CD4-positive, CD25-positive, alpha-beta regulatory T cell (primary cell): ENCODE measurements around the gene RAPGEF5. TPM values are rescaled to one million over a fixed set of nuclear protein-coding genes. Genes with fewer than 3 reads are reported as not detected.

Source experiments
- ATAC-seq, 2 donors: fragments of 150-1000 bp; cut with Tn5 transposase; one replicate each; pipeline ENCODE4 v1.10.0; 2021; ENCODE audit warnings: low read depth in 2 of 2, moderate number of reproducible peaks in 2 of 2, moderate library complexity in 1 of 2
- DNase-seq, 3 donors: peaks; one replicate each; pipeline versions ENCODE4 v3.0.0 to v3.0.0-alpha.2; 2012 to 2022; ENCODE audit warnings: mixed read lengths in 1 of 3
- H3K27ac ChIP-seq: one replicate; pipeline ENCODE4 v1.7.0; 2013; ENCODE audit warnings: mild to moderate bottlenecking, low read length; ENCODE audit not compliant: insufficient read depth, poor library complexity, severe bottlenecking
- H3K27me3 ChIP-seq: one replicate; pipeline ENCODE4 v1.7.0; 2013; ENCODE audit warnings: low read length; ENCODE audit not compliant: control insufficient read depth, insufficient read depth
- H3K36me3 ChIP-seq: one replicate; pipeline ENCODE4 v1.7.0; 2013; ENCODE audit warnings: mild to moderate bottlenecking, low read length, moderate library complexity; ENCODE audit not compliant: control insufficient read depth, insufficient read depth
- H3K4me1 ChIP-seq: 2 replicates; pipeline ENCODE4 v1.7.0; 2013; ENCODE audit warnings: mild to moderate bottlenecking, low read length; ENCODE audit not compliant: insufficient read depth, control insufficient read depth, poor library complexity, severe bottlenecking
- H3K4me3 ChIP-seq: one replicate; pipeline ENCODE4 v1.7.0; 2013; ENCODE audit warnings: low read depth, mild to moderate bottlenecking, low read length, moderate library complexity
- H3K9me3 ChIP-seq, 2 experiments: 1 replicate in 1 of 2; 2 replicates in 1 of 2; pipeline ENCODE4 v1.7.0; 2013; ENCODE audit warnings: low read length in 2 of 2, mild to moderate bottlenecking in 1 of 2, moderate library complexity in 1 of 2; ENCODE audit not compliant: control insufficient read depth in 2 of 2
- H3K27ac Mint-ChIP-seq, 3 donors: one replicate each; pipeline ENCODE4 v1.8.0; 2020 to 2022; ENCODE audit warnings: mild to moderate bottlenecking in 3 of 3, mixed read lengths in 3 of 3, moderate library complexity in 2 of 3
- H3K27me3 Mint-ChIP-seq: one replicate; pipeline ENCODE4 v1.8.0; 2022; ENCODE audit warnings: mild to moderate bottlenecking, mixed read lengths
- H3K36me3 Mint-ChIP-seq: one replicate; pipeline ENCODE4 v1.8.0; 2020; ENCODE audit warnings: mixed read lengths
- H3K4me1 Mint-ChIP-seq, 4 donors: one replicate each; pipeline ENCODE4 v1.8.0; 2020 to 2022; ENCODE audit warnings: mixed read lengths in 4 of 4, mild to moderate bottlenecking in 1 of 4
- H3K4me3 Mint-ChIP-seq, 4 donors: one replicate each; pipeline ENCODE4 v1.8.0; 2020 to 2022; ENCODE audit warnings: mild to moderate bottlenecking in 4 of 4, mixed read lengths in 4 of 4, moderate library complexity in 3 of 4
- H3K9me3 Mint-ChIP-seq, 7 donors: one replicate each; pipeline ENCODE4 v1.8.0; 2020 to 2022; ENCODE audit warnings: mixed read lengths in 7 of 7, mild to moderate bottlenecking in 3 of 7, moderate library complexity in 2 of 7
- polyA plus RNA-seq, 4 donors: library from polyadenylated mRNA; unstranded; fragments of 300-500 nt; fragmentation: Illumina TruSeq; gene quantifications; one replicate each; pipeline ENCODE4 v1.2.3, GENCODE V29; 2021
- total RNA-seq: library from RNA; stranded (reverse); gene quantifications from one replicate; pipeline ENCODE4 v1.2.3, GENCODE V29; 2022

The RAPGEF5 gene
- total and polyA plus RNA-seq, 5 donors from 2014 or later, result not detected

DNA sequence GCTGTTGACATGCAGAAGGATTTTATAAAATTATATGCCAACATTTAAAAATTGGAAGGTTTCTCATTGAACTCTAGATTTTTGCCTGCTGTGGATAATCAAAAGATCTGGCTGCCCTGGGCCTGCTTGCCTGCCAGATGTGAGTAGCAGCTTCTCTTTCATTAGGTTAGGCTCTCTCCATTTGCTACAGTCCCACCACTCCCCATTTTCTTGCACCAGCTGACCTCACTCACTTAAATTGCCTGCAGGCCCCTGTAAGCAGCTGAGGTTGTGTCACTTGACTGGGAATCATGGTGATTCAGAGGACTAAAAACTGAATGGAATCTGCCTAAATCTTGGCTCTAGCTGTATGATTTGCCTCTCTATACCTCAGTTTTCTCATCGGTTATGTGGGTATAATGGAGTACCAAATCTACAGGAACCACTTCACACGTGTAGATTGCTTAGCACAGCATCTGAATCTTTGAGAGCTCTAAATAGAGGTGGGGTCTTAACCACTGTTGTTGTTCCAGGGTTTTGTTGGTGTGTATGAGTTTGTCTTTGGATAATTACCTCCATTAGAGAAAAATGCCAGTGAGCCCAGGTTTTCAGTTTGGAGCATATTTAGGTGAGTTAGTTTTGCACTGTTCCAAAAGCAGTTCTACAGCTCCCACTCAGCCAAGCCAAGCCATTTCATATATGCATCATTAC is 18.6 kb upstream of the RAPGEF5 start:
- H3K27ac ChIP-seq, result no peak overlapping the region
- Mint-ChIP-seq H3K27ac (no peak overlapping the region), H3K27me3 (peaks cover 6% of the 10 kb centered on the region), H3K4me1 (no peaks in the 10 kb centered on the region), H3K9me3 (peaks cover 0 to 2% (median 0%) of the 10 kb centered on the region in 7 donors), H3K4me3 (no peak overlapping the region), H3K36me3 (no peaks in the 10 kb centered on the region)
- H3K4me3 ChIP-seq, result no peak overlapping the region
- H3K27me3 ChIP-seq, result no peaks in the 10 kb centered on the region
- no peak for DNase-seq
- H3K4me1 ChIP-seq, result no peaks in the 10 kb centered on the region
- no peaks in the 10 kb centered on the region for H3K9me3 ChIP-seq
- no peaks in the 10 kb centered on the region for H3K36me3 ChIP-seq
- ATAC-seq, result no peak

DNA sequence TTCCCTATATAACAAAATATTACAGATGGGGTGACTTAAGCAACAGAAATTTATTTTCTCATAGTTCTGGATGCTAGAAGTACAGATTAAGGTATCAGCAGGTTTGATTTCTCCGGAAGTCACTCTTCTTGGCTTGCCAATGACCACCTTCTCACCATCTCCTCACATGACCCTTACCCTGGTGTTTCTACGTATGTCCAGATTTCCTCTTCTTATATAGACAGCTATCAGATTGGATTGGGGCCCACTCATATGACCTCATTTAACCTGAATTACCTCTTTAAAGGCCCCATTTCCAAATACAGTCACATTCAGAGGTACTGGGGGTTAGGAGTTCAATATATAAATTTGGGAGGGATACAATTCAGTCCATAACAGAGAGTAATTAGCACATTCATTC is 17.0 kb upstream of the RAPGEF5 start:
- H3K9me3 ChIP-seq, result no peaks in the 10 kb centered on the region
- Mint-ChIP-seq H3K4me3 (no peak overlapping the region), H3K36me3 (no peaks in the 10 kb centered on the region), H3K9me3 (peaks cover 0 to 2% (median 0%) of the 10 kb centered on the region in 7 donors), H3K27ac (no peak overlapping the region), H3K27me3 (peaks cover 6% of the 10 kb centered on the region), H3K4me1 (no peaks in the 10 kb centered on the region)
- ATAC-seq (no peak), DNase-seq (no peak)
- H3K4me3 ChIP-seq, result no peak overlapping the region
- H3K4me1 ChIP-seq, result no peaks in the 10 kb centered on the region
- H3K27ac ChIP-seq, result no peak overlapping the region
- H3K36me3 ChIP-seq, result no peaks in the 10 kb centered on the region
- H3K27me3 ChIP-seq, result no peaks in the 10 kb centered on the region

DNA sequence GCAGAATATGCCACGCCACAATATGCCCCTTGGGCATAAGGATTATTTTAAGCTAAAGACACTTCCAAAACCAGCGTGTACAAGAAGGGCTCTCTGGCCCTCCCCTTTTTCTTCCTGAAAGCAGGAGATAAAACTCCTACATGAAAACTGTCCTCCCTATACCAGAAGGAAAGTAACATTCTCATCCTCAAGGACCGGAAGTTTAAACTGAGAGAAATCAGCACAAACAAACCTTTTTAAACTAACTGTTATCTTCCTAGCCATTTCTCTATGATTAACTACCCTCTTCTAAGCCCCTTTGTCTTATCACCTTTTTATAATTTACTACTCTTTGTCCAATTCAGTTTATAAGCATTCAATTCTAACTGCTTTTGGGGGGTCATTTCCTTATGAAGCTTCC is 16.4 kb upstream of the RAPGEF5 start:
- Mint-ChIP-seq H3K27ac (no peak overlapping the region), H3K9me3 (peaks cover 0 to 2% (median 0%) of the 10 kb centered on the region in 7 donors), H3K4me3 (no peak overlapping the region), H3K27me3 (peaks cover 6% of the 10 kb centered on the region), H3K36me3 (no peaks in the 10 kb centered on the region), H3K4me1 (no peaks in the 10 kb centered on the region)
- no peak overlapping the region for H3K27ac ChIP-seq
- H3K4me3 ChIP-seq, result no peak overlapping the region
- H3K27me3 ChIP-seq, result no peaks in the 10 kb centered on the region
- no peaks in the 10 kb centered on the region for H3K4me1 ChIP-seq
- ATAC-seq (no peak), DNase-seq (no peak)
- no peaks in the 10 kb centered on the region for H3K9me3 ChIP-seq
- no peaks in the 10 kb centered on the region for H3K36me3 ChIP-seq

DNA sequence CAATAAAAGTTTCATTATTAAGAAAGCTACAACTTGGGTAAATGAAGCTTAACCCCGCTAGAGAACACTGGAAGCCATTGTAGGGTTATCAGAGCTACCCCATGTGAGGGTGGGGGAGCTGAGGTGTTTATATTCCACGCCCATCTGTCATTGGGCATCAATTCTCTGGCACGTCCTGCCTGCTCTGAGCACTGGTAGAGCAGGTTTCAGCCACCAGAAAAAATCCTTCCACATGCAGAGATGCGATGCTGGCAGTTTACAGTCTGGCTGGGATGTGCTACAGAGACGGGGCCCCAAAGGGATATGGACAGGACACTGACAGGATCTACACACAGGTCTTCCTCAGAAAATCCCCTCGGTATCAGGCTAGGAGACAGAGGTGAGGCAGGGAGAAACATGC is 15.9 kb upstream of the RAPGEF5 start:
- Histone ChIP-seq H3K9me3 (no peaks in the 10 kb centered on the region), H3K4me3 (no peak overlapping the region), H3K27me3 (no peaks in the 10 kb centered on the region), H3K4me1 (no peaks in the 10 kb centered on the region), H3K27ac (no peak overlapping the region), H3K36me3 (no peaks in the 10 kb centered on the region)
- Mint-ChIP-seq H3K4me3 (no peak overlapping the region), H3K27ac (no peak overlapping the region), H3K9me3 (peaks cover 0 to 2% (median 0%) of the 10 kb centered on the region in 7 donors), H3K36me3 (no peaks in the 10 kb centered on the region), H3K27me3 (peaks cover 6% of the 10 kb centered on the region), H3K4me1 (no peaks in the 10 kb centered on the region)
- DNase-seq (no peak), ATAC-seq (no peak)

DNA sequence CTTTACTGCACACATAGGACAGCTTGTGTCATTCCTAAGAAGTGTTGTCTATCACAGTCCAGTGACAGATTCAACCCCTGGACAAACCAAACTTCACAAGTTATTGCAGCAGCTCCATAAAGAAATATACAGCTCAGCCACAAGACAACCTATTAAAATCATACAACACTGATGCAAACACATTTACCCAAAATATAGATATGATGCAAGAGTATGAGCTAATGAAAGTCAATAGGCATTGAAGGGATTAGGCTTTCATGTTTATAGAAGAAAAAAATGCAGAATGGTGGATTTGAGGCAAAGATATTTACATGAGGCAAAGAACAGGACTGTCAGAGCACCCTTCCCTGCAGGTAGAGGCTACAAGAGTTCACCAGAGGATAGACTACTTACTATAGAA is 14.9 kb upstream of the RAPGEF5 start:
- DNase-seq (no peak), ATAC-seq (no peak)
- Histone ChIP-seq H3K9me3 (no peaks in the 10 kb centered on the region), H3K27me3 (no peaks in the 10 kb centered on the region), H3K36me3 (no peaks in the 10 kb centered on the region), H3K4me1 (no peaks in the 10 kb centered on the region), H3K4me3 (no peak overlapping the region), H3K27ac (no peak overlapping the region)
- peaks cover 6% of the 10 kb centered on the region for H3K27me3 Mint-ChIP-seq
- no peak overlapping the region for H3K27ac Mint-ChIP-seq
- H3K9me3 Mint-ChIP-seq, result peaks cover 0 to 2% (median 0%) of the 10 kb centered on the region in 7 donors
- H3K4me1 Mint-ChIP-seq, result no peaks in the 10 kb centered on the region
- no peak overlapping the region for H3K4me3 Mint-ChIP-seq
- H3K36me3 Mint-ChIP-seq, result no peaks in the 10 kb centered on the region

DNA sequence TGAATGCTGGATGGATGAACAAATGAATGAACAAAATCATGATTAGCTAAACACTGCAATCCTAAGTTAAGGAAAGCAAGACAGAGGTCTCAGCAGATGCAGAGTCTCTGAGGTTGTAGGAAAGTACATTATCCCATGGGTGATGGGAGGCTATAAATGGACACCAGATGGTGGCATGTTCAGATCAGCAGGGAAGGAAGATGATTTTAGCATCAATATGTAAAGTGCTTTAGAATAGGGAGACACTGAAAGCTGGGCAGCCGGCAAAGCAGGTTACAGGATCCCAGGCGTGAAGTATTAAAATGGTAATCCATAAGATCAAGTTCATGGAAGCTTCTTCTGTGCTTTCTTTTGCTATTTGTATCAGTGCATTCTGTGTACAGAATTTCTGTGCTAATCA is 7.9 kb upstream of the RAPGEF5 start:
- H3K36me3 ChIP-seq, result no peaks in the 10 kb centered on the region
- no peak for ATAC-seq
- no peaks in the 10 kb centered on the region for H3K4me1 ChIP-seq
- Mint-ChIP-seq H3K27me3 (no peaks in the 10 kb centered on the region), H3K4me3 (no peak overlapping the region), H3K4me1 (no peaks in the 10 kb centered on the region), H3K9me3 (peaks cover 0 to 1% (median 0%) of the 10 kb centered on the region in 7 donors), H3K36me3 (no peaks in the 10 kb centered on the region), H3K27ac (no peak overlapping the region)
- no peak overlapping the region for H3K27ac ChIP-seq
- DNase-seq, result no peak
- no peaks in the 10 kb centered on the region for H3K9me3 ChIP-seq
- no peak overlapping the region for H3K4me3 ChIP-seq
- no peaks in the 10 kb centered on the region for H3K27me3 ChIP-seq

DNA sequence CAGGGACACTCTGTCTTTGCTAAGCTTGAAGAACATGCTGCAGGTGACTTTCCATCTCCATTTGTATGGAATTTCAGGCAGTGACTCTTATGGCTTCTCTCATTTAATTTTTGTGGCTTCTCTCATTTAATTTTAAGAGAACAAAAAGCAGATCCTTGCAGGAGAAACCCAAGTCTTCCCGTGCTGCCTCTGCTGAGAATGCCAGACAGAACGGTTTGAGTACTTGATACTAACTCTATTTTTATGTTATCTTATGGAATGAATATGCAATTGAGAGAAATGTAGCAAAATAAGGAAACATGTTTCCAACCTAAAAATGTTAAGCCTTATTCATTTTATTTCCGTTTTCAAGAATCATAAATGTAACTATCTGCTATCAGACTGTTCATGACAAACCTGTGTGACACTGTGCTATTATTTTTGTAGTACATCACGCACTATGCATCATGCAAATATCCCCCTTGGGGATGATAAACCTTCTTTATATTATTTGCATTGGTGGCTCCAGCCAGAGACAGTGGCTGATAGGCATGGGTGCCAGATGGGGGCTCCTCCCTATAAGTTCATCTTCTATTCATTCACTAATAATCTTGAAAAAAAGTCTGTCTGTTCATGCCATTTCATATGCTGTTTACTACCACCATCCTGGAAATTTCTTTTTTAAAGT is 6.9 kb upstream of the RAPGEF5 start:
- DNase-seq (no peak), ATAC-seq (no peak)
- H3K9me3 ChIP-seq, result no peaks in the 10 kb centered on the region
- no peaks in the 10 kb centered on the region for H3K36me3 ChIP-seq
- peaks cover 0 to 5% (median 0%) of the 10 kb centered on the region in 7 donors for H3K9me3 Mint-ChIP-seq
- H3K27me3 Mint-ChIP-seq, result no peaks in the 10 kb centered on the region
- no peaks in the 10 kb centered on the region for H3K4me1 ChIP-seq
- no peak overlapping the region for H3K27ac ChIP-seq
- no peak overlapping the region for H3K27ac Mint-ChIP-seq
- H3K27me3 ChIP-seq, result no peaks in the 10 kb centered on the region
- H3K4me3 Mint-ChIP-seq, result no peak overlapping the region
- no peaks in the 10 kb centered on the region for H3K36me3 Mint-ChIP-seq
- H3K4me1 Mint-ChIP-seq, result no peaks in the 10 kb centered on the region
- H3K4me3 ChIP-seq, result no peak overlapping the region

DNA sequence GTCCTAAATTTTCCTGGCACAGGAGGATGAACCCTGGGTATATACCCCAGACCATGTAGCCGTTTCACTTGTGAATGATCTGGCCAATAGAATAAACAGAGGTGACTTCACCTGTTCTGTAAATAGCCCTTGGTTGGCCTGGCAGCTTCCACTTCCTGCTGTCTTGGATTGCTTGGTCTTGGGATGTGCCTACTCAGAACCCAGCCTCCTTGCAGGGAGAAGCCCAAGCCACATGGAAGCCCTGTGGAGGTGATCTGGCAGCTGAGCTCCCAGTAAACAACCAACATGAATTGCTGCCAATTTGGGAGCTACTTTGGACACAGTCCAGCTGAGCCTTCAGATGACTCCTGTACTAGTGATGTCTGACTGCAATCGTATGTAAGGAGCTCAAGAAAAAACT is 4.8 kb upstream of the RAPGEF5 start:
- Histone ChIP-seq H3K36me3 (no peaks in the 10 kb centered on the region), H3K4me1 (no peaks in the 10 kb centered on the region), H3K27ac (no peak overlapping the region), H3K4me3 (no peak overlapping the region), H3K9me3 (no peaks in the 10 kb centered on the region), H3K27me3 (peaks cover 6% of the 10 kb centered on the region)
- Mint-ChIP-seq H3K4me3 (no peak overlapping the region), H3K27ac (no peak overlapping the region), H3K9me3 (peaks cover 0 to 7% (median 0%) of the 10 kb centered on the region in 7 donors), H3K27me3 (peaks cover 10% of the 10 kb centered on the region), H3K36me3 (no peaks in the 10 kb centered on the region), H3K4me1 (peaks cover 0 to 4% (median 2%) of the 10 kb centered on the region in 4 donors)
- ATAC-seq (no peak), DNase-seq (no peak)
